ENCODE data around the gene FGGY. TPM values are rescaled to one million over a fixed set of nuclear protein-coding genes. Genes with fewer than 3 reads are reported as not detected.

The FGGY gene
- total RNA-seq, 1 donor from 2014 or later: 12.6 TPM

- Mint-ChIP-seq H3K4me1 (ENCODE audit: unreplicated experiment) (peaks cover 13% of the 10 kb centered on the region), H3K4me3 (no peak overlapping the region), H3K9me3 (peaks cover 14% of the 10 kb centered on the region), H3K27me3 (no peaks in the 10 kb centered on the region), H3K27ac (no peak overlapping the region), H3K36me3 (peaks cover 33% of the 10 kb centered on the region)
- no peak for TF ChIP-seq CTCF (conservative IDR thresholded peaks at IDR 0.05)
- no peak for DNase-seq (ENCODE audit: extremely low spot score, unreplicated experiment)
Observed at GRCh38 chr1:59302871-59303270, 6.0 kb downstream of the FGGY start.

GRCh38 chr1:59305188-59305587, 8.3 kb downstream of the FGGY start:
- TF ChIP-seq CTCF (conservative IDR thresholded peaks at IDR 0.05): no peak
- peaks cover 8% of the 10 kb centered on the region for H3K9me3 Mint-ChIP-seq
- peaks cover 43% of the 10 kb centered on the region for H3K36me3 Mint-ChIP-seq
- H3K27ac Mint-ChIP-seq: no peak overlapping the region
- no peak for DNase-seq (ENCODE audit: extremely low spot score, unreplicated experiment)
- no peak overlapping the region for H3K4me3 Mint-ChIP-seq
- no peaks in the 10 kb centered on the region for H3K27me3 Mint-ChIP-seq
- H3K4me1 Mint-ChIP-seq (ENCODE audit: unreplicated experiment): no peaks in the 10 kb centered on the region

- DNase-seq (ENCODE audit: extremely low spot score, unreplicated experiment): no peak
- H3K27ac Mint-ChIP-seq: no peak overlapping the region
- peaks cover 19% of the 10 kb centered on the region for H3K9me3 Mint-ChIP-seq
- peaks cover 4% of the 10 kb centered on the region for H3K4me1 Mint-ChIP-seq (ENCODE audit: unreplicated experiment)
- H3K27me3 Mint-ChIP-seq: no peaks in the 10 kb centered on the region
- no peak for TF ChIP-seq CTCF (conservative IDR thresholded peaks at IDR 0.05)
- H3K36me3 Mint-ChIP-seq: peaks cover 45% of the 10 kb centered on the region
- no peak overlapping the region for H3K4me3 Mint-ChIP-seq
Observed at GRCh38 chr1:59307591-59307990, 10.7 kb downstream of the FGGY start.

- H3K9me3 Mint-ChIP-seq: peaks cover 15% of the 10 kb centered on the region
- no peak overlapping the region for H3K27ac Mint-ChIP-seq
- no peak overlapping the region for H3K4me3 Mint-ChIP-seq
- DNase-seq (ENCODE audit: extremely low spot score, unreplicated experiment): no peak
- H3K27me3 Mint-ChIP-seq: no peaks in the 10 kb centered on the region
- H3K36me3 Mint-ChIP-seq: peaks cover 40% of the 10 kb centered on the region
- TF ChIP-seq CTCF (conservative IDR thresholded peaks at IDR 0.05): no peak
- H3K4me1 Mint-ChIP-seq (ENCODE audit: unreplicated experiment): peaks cover 4% of the 10 kb centered on the region
Observed at GRCh38 chr1:59308839-59309238, 11.9 kb downstream of the FGGY start.

GRCh38 chr1:59309392-59309791, 12.5 kb downstream of the FGGY start:
- no peak for TF ChIP-seq CTCF (conservative IDR thresholded peaks at IDR 0.05)
- H3K27me3 Mint-ChIP-seq: no peaks in the 10 kb centered on the region
- peaks cover 35% of the 10 kb centered on the region for H3K36me3 Mint-ChIP-seq
- H3K4me1 Mint-ChIP-seq (ENCODE audit: unreplicated experiment): peaks cover 4% of the 10 kb centered on the region
- H3K9me3 Mint-ChIP-seq: peaks cover 15% of the 10 kb centered on the region
- no peak for DNase-seq (ENCODE audit: extremely low spot score, unreplicated experiment)
- H3K27ac Mint-ChIP-seq: no peak overlapping the region
- H3K4me3 Mint-ChIP-seq: no peak overlapping the region

All from type B pancreatic cell (in vitro differentiated cells).